Prostate gland (tissue), 2 donors: ENCODE results near the gene CELSR2. TPM values are rescaled to one million over a fixed set of nuclear protein-coding genes. Genes with fewer than 3 reads are reported as not detected.

Experiments
- DNase-seq: peaks from one replicate; pipeline ENCODE4 v3.0.0-alpha.2; 2019; ENCODE audit warnings: low spot score
- H3K27ac ChIP-seq, 2 donors: fragments of 200-600 bp; sonication (generic); 2 replicates each; pipeline ENCODE4 v1.5.1; 2017 to 2019
- H3K27me3 ChIP-seq: fragments of 200-600 bp; sonication (generic); replicated peaks from 2 replicates; pipeline ENCODE4 v1.5.1; 2019; ENCODE audit not compliant: insufficient read depth
- H3K36me3 ChIP-seq, 2 donors: fragments of 200-600 bp; sonication (generic); 1 replicate in 1 of 2; 2 replicates in 1 of 2; pipeline versions ENCODE4 v1.5.1 to v1.8.1; 2017 to 2019
- H3K4me1 ChIP-seq: fragments of 200-600 bp; sonication (generic); replicated peaks from 2 replicates; pipeline ENCODE4 v1.5.1; 2019
- H3K4me3 ChIP-seq, 2 donors: fragments of 200-600 bp; sonication (generic); 2 replicates each; pipeline ENCODE4 v1.5.1; 2017 to 2019
- H3K9me3 ChIP-seq: fragments of 200-600 bp; sonication (generic); 2 replicates; pipeline ENCODE4 v1.5.1; 2017
- CTCF ChIP-seq, 4 experiments: fragments of 200-600 bp in 2 of 4; fragments of 450-650 bp in 2 of 4; sonication (generic) in 2 of 4; IDR thresholded peaks; 1 replicate in 3 of 4; 2 replicates in 1 of 4; pipeline ENCODE4 v1.5.1; 2016 to 2019; ENCODE audit warnings: antibody characterized with exemption in 4 of 4, mild to moderate bottlenecking in 2 of 4, moderate library complexity in 2 of 4
- POLR2A ChIP-seq: fragments of 450-650 bp; IDR thresholded peaks from one replicate; pipeline ENCODE4 v1.6.1; 2016; ENCODE audit warnings: antibody characterized with exemption, mild to moderate bottlenecking
- POLR2AphosphoS5 ChIP-seq: sonication (generic); formaldehyde crosslinking; IDR thresholded peaks from one replicate; pipeline ENCODE4 v1.6.1; 2017; ENCODE audit warnings: antibody characterized with exemption
- WGBS: methylation state at CpG from one replicate; pipeline ENCODE4 v1.1.5; 2018; 5-methylcytosine and 5-hydroxymethylcytosine counted together
- intact Hi-C: fragments of 100-400 bp; cut with DNase I; formaldehyde crosslinking; loops from one replicate; pipeline ENCODE4 v1.14.2; 2022
- total RNA-seq, 2 donors: library from RNA; depleted of rRNA; stranded (reverse); fragments of >200 nt; gene quantifications; one replicate each; pipeline ENCODE4 v1.1.0, GENCODE V29; 2016

The CELSR2 gene
- total RNA-seq, 2 donors from 2014 or later: 18.8 to 118 TPM

GRCh38 chr1:109298666-109299557 lies 49.6 kb downstream of the CELSR2 start:
- no peak overlapping the region for H3K4me3 ChIP-seq
- peak overlapping the region; percentile 49 to 61 for H3K27ac ChIP-seq
- H3K9me3 ChIP-seq: no peaks in the 10 kb centered on the region
- no peaks in the 10 kb centered on the region for H3K4me1 ChIP-seq
- WGBS: 11% methylated on average over 11 of the region's 11 CpGs
- H3K27me3 ChIP-seq: no peaks in the 10 kb centered on the region
- DNase-seq: peak; percentile 30
- intact Hi-C loops: no loop called here
- TF ChIP-seq CTCF (IDR thresholded peaks at IDR 0.05): no peak
- no peak for TF ChIP-seq POLR2A
- TF ChIP-seq POLR2AphosphoS5: peak; percentile 24
- no peaks in the 10 kb centered on the region for H3K36me3 ChIP-seq

GRCh38 chr1:109299558-109300343 lies 50.4 kb downstream of the CELSR2 start:
- DNase-seq: no peak

GRCh38 chr1:109300650-109301151 lies 51.4 kb downstream of the CELSR2 start:
- no peaks in the 10 kb centered on the region for H3K4me1 ChIP-seq
- WGBS: 89% methylated on average over 16 of the region's 16 CpGs
- no peaks in the 10 kb centered on the region for H3K9me3 ChIP-seq
- TF ChIP-seq POLR2AphosphoS5: no peak
- no peak for TF ChIP-seq CTCF (IDR thresholded peaks at IDR 0.05)
- no peak for TF ChIP-seq POLR2A
- H3K4me3 ChIP-seq: no peak overlapping the region
- no peaks in the 10 kb centered on the region for H3K27me3 ChIP-seq
- H3K27ac ChIP-seq: no peak overlapping the region
- intact Hi-C loops: no loop called here
- no peaks in the 10 kb centered on the region for H3K36me3 ChIP-seq
- DNase-seq: no peak

More at GRCh38 chr1:109299558-109300343, 50.4 kb downstream of the CELSR2 start:
- Histone ChIP-seq H3K4me3 (no peak overlapping the region), H3K27me3 (no peaks in the 10 kb centered on the region), H3K27ac (peak overlapping the region in 1 of 2 donors; percentile 61), H3K9me3 (no peaks in the 10 kb centered on the region), H3K36me3 (no peaks in the 10 kb centered on the region), H3K4me1 (no peaks in the 10 kb centered on the region)
- intact Hi-C loops: no loop called here
- whole genome bisulfite sequencing: 76% methylated on average over 20 of the region's 20 CpGs
- no peak for TF ChIP-seq POLR2AphosphoS5
- no peak for TF ChIP-seq POLR2A
- TF ChIP-seq CTCF (IDR thresholded peaks at IDR 0.05): no peak

- no peaks in the 10 kb centered on the region for H3K4me1 ChIP-seq
- intact Hi-C loops: no loop called here
- 90% methylated on average over 5 of the region's 5 CpGs for WGBS
Measured at GRCh38 chr1:109301874-109302273, 52.5 kb downstream of the CELSR2 start.

More at GRCh38 chr1:109301874-109302273, 52.5 kb downstream of the CELSR2 start:
- no peaks in the 10 kb centered on the region for H3K9me3 ChIP-seq
- DNase-seq: no peak
- H3K4me3 ChIP-seq: no peak overlapping the region
- H3K27ac ChIP-seq: no peak overlapping the region
- H3K36me3 ChIP-seq: no peaks in the 10 kb centered on the region
- no peaks in the 10 kb centered on the region for H3K27me3 ChIP-seq
- TF ChIP-seq POLR2A: no peak
- no peak for TF ChIP-seq CTCF (IDR thresholded peaks at IDR 0.05)
- no peak for TF ChIP-seq POLR2AphosphoS5
